ENCODE data around the gene DLEU7. TPM values are rescaled to one million over a fixed set of nuclear protein-coding genes. Genes with fewer than 3 reads are reported as not detected.

Gene DLEU7
- total and polyA plus RNA-seq, 4 donors: 0.17 to 0.47 (median 0.24) TPM

GRCh38 chr13:50866817-50867636, 23.5 kb upstream of the DLEU7 start:
- Histone ChIP-seq H3K27ac (ENCODE audit: low read depth in 1 of 2, low read length in 2 of 2) (no peak overlapping the region), H3K9ac (ENCODE audit: low read depth in 1 of 2, low read length in 2 of 2) (no peak overlapping the region), H3K4me3 (ENCODE audit: low read depth in 1 of 3, low read length in 3 of 3) (no peak overlapping the region), H3K36me3 (ENCODE audit: control insufficient read depth in 4 of 4, insufficient read depth in 3 of 4, low read depth in 1 of 4, low read length in 3 of 4) (no peaks in the 10 kb centered on the region), H3K27me3 (ENCODE audit: control insufficient read depth in 4 of 4, insufficient read depth in 4 of 4, low read length in 3 of 4) (no peaks in the 10 kb centered on the region), H3K9me3 (ENCODE audit: control insufficient read depth in 4 of 4, low read length in 3 of 4) (no peaks in the 10 kb centered on the region), H3K4me1 (ENCODE audit: control insufficient read depth in 4 of 4, insufficient read depth in 4 of 4, low read length in 3 of 4) (no peaks in the 10 kb centered on the region)
- no peak for DNase-seq (ENCODE audit: low spot score)
- TF ChIP-seq GABPA (IDR thresholded peaks at IDR 0.05 in 1 of 2, conservative IDR thresholded peaks at IDR 0.05 in 1 of 2): no peak
- TF ChIP-seq ATF3 (IDR thresholded peaks at IDR 0.05): no peak
- no peak for TF ChIP-seq ZBTB33 (IDR thresholded peaks at IDR 0.05)
- no peak for TF ChIP-seq REST (IDR thresholded peaks at IDR 0.05)
- TF ChIP-seq RAD21 (IDR thresholded peaks at IDR 0.05): no peak
- no peak for TF ChIP-seq YY1 (IDR thresholded peaks at IDR 0.05)
- TF ChIP-seq, protein P1, sequence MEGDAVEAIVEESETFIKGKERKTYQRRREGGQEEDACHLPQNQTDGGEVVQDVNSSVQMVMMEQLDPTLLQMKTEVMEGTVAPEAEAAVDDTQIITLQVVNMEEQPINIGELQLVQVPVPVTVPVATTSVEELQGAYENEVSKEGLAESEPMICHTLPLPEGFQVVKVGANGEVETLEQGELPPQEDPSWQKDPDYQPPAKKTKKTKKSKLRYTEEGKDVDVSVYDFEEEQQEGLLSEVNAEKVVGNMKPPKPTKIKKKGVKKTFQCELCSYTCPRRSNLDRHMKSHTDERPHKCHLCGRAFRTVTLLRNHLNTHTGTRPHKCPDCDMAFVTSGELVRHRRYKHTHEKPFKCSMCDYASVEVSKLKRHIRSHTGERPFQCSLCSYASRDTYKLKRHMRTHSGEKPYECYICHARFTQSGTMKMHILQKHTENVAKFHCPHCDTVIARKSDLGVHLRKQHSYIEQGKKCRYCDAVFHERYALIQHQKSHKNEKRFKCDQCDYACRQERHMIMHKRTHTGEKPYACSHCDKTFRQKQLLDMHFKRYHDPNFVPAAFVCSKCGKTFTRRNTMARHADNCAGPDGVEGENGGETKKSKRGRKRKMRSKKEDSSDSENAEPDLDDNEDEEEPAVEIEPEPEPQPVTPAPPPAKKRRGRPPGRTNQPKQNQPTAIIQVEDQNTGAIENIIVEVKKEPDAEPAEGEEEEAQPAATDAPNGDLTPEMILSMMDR (IDR thresholded peaks at IDR 0.05; ENCODE audit: low read depth, low read length, missing input control): no peak
- TF ChIP-seq FOXA2 (IDR thresholded peaks at IDR 0.05): no peak
- TF ChIP-seq RXRA (IDR thresholded peaks at IDR 0.05): no peak
- no peak for TF ChIP-seq HNF4G (IDR thresholded peaks at IDR 0.05)
- TF ChIP-seq TAF1 (conservative IDR thresholded peaks at IDR 0.05): no peak
- TF ChIP-seq FOXA1 (IDR thresholded peaks at IDR 0.05): no peak
- TF ChIP-seq SP1 (IDR thresholded peaks at IDR 0.05): no peak
- no peak for TF ChIP-seq JUND (IDR thresholded peaks at IDR 0.05)
- WGBS: 84% methylated on average over 2 of the region's 2 CpGs

DNA sequence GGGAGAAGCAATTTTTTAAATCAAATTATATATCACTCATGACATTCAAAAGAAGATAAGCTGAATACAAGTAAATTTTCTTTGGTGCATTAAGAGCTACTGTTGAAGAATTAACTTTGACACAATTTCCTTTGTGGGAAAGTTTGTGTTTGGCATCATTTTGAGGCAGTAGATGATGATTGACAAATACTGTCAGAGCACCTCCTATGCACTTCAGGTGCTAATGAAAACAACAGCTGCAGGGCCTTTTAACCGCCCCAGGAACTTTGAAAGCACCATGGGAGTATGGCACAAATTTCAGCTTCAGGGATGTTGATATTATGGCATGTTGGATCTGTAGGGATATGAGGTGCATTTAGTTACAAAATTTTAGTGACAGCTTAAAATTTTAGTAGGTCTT, 21.0 kb upstream of the DLEU7 start:
- H3K27ac ChIP-seq (ENCODE audit: low read depth in 1 of 2, low read length in 2 of 2): no peak overlapping the region
- no peaks in the 10 kb centered on the region for H3K36me3 ChIP-seq (ENCODE audit: control insufficient read depth in 4 of 4, insufficient read depth in 3 of 4, low read depth in 1 of 4, low read length in 3 of 4)
- no peak overlapping the region for H3K9ac ChIP-seq (ENCODE audit: low read depth in 1 of 2, low read length in 2 of 2)
- H3K27me3 ChIP-seq (ENCODE audit: control insufficient read depth in 4 of 4, insufficient read depth in 4 of 4, low read length in 3 of 4): no peaks in the 10 kb centered on the region
- WGBS: 98% methylated on average over 1 of the region's 1 CpG
- DNase-seq (ENCODE audit: low spot score): no peak
- H3K4me1 ChIP-seq (ENCODE audit: control insufficient read depth in 4 of 4, insufficient read depth in 4 of 4, low read length in 3 of 4): no peaks in the 10 kb centered on the region
- H3K9me3 ChIP-seq (ENCODE audit: control insufficient read depth in 4 of 4, low read length in 3 of 4): peaks cover 0 to 2% (median 0%) of the 10 kb centered on the region in 4 donors
- TF ChIP-seq, protein P1 (IDR thresholded peaks at IDR 0.05; ENCODE audit: low read depth, low read length, missing input control): no peak
- no peak for TF ChIP-seq HNF4G (IDR thresholded peaks at IDR 0.05)
- TF ChIP-seq TAF1 (conservative IDR thresholded peaks at IDR 0.05): no peak
- no peak for TF ChIP-seq JUND (IDR thresholded peaks at IDR 0.05)
- TF ChIP-seq HNF4A (conservative IDR thresholded peaks at IDR 0.05): no peak
- no peak for TF ChIP-seq FOXA2 (IDR thresholded peaks at IDR 0.05)
- H3K4me3 ChIP-seq (ENCODE audit: low read depth in 1 of 3, low read length in 3 of 3): no peak overlapping the region
